Neural progenitor cell (in vitro differentiated cells): ENCODE results near the gene BEND2.

Experiments
- CTCF ChIP-seq: fragments of 200-600 bp; sonication (generic); IDR thresholded peaks from 2 replicates; pipeline ENCODE4 v1.5.1; 2017; ENCODE audit warnings: antibody characterized with exemption, mild to moderate bottlenecking
- EZH2 ChIP-seq: fragments of 200-600 bp; sonication (generic); IDR thresholded peaks from 2 replicates; pipeline ENCODE4 v1.6.1; 2017; ENCODE audit warnings: antibody characterized with exemption, mild to moderate bottlenecking, moderate library complexity
- EZH2phosphoT487 ChIP-seq: fragments of 200-600 bp; sonication (generic); IDR thresholded peaks from 2 replicates; pipeline ENCODE4 v1.6.1; 2017; ENCODE audit warnings: antibody characterized with exemption

- TF ChIP-seq EZH2 = no peak
- no peak for TF ChIP-seq CTCF
- no peak for TF ChIP-seq EZH2phosphoT487
Observed at GRCh38 chrX:18146009-18146408, 74.7 kb downstream of the BEND2 start.
